Astrocyte of the cerebellum (primary cell): ENCODE results near the gene SLC25A18.

Experiments used
- DNase-seq: peaks from one replicate; pipeline ENCODE4 v3.0.0-alpha.2; 2011; ENCODE audit warnings: low read depth
- H3K4me3 ChIP-seq: 2 replicates; pipeline ENCODE4 v1.5.1; 2011; ENCODE audit warnings: mild to moderate bottlenecking, low read depth, low read length, moderate library complexity
- in situ Hi-C: cut with HindIII; loops from 2 replicates; pipeline ENCODE4 v1.10.0; 2017; ENCODE audit warnings: low sequenced_read_pairs
- TF ChIP-seq, protein P1 (sequence below): IDR thresholded peaks from 2 replicates; pipeline ENCODE4 v1.5.1; 2012; ENCODE audit warnings: low read length, low read depth, moderate library complexity, mild to moderate bottlenecking; ENCODE audit errors: missing control alignments

Gene SLC25A18

DNA sequence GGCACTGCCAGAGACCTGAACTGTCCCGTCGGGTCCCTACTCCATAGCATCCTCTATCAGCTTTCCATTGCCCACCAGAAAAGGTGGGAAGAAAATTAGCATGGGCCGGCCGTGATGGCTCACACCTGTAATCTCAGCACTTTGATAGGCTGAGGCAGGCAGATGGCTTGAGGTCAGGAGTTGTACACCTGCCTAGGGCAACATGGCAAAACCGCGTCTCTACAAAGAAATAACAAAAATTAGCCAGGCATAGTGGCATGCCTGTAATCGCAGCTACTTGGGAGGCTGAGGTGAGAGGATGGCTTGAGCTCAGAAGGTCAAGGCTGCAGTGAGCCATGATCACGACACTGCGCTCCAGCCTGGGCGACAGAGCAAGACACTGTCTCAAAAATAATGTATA is 3.5 kb downstream of the SLC25A18 start:
- in situ Hi-C loops = no loop called here
- TF ChIP-seq, protein P1, sequence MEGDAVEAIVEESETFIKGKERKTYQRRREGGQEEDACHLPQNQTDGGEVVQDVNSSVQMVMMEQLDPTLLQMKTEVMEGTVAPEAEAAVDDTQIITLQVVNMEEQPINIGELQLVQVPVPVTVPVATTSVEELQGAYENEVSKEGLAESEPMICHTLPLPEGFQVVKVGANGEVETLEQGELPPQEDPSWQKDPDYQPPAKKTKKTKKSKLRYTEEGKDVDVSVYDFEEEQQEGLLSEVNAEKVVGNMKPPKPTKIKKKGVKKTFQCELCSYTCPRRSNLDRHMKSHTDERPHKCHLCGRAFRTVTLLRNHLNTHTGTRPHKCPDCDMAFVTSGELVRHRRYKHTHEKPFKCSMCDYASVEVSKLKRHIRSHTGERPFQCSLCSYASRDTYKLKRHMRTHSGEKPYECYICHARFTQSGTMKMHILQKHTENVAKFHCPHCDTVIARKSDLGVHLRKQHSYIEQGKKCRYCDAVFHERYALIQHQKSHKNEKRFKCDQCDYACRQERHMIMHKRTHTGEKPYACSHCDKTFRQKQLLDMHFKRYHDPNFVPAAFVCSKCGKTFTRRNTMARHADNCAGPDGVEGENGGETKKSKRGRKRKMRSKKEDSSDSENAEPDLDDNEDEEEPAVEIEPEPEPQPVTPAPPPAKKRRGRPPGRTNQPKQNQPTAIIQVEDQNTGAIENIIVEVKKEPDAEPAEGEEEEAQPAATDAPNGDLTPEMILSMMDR = no peak
- no peak for DNase-seq
- no peak overlapping the region for H3K4me3 ChIP-seq

DNA sequence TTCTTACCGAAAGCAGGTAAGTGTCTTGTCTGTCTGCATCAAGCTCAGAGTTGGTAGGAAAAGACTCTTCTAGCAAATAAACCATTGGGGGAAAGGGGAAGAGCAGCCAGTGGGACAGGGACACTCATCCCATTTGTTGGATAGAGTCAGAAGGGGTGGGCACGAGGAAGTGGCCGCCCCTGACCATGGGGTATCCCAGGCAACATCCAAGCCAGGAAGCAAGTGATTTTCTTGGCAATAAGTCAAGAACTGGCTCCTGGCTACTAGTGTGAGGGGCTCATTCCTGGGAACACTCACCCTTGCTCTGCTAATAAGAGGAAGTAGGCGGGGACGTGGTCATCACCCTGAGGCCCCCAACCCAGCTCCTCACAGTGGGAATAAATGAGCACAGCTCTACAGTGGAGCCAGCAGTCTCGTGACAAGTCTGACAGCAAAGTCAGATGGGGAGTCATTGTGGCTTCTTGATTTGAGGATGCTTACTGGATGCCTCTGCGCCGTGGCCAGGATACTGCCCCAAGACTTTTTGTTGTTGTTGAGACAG is 6.7 kb downstream of the SLC25A18 start:
- no peak for DNase-seq
- in situ Hi-C loops = no loop called here
- peak overlapping the region; percentile 19 for H3K4me3 ChIP-seq
- TF ChIP-seq, protein P1 = no peak

DNA sequence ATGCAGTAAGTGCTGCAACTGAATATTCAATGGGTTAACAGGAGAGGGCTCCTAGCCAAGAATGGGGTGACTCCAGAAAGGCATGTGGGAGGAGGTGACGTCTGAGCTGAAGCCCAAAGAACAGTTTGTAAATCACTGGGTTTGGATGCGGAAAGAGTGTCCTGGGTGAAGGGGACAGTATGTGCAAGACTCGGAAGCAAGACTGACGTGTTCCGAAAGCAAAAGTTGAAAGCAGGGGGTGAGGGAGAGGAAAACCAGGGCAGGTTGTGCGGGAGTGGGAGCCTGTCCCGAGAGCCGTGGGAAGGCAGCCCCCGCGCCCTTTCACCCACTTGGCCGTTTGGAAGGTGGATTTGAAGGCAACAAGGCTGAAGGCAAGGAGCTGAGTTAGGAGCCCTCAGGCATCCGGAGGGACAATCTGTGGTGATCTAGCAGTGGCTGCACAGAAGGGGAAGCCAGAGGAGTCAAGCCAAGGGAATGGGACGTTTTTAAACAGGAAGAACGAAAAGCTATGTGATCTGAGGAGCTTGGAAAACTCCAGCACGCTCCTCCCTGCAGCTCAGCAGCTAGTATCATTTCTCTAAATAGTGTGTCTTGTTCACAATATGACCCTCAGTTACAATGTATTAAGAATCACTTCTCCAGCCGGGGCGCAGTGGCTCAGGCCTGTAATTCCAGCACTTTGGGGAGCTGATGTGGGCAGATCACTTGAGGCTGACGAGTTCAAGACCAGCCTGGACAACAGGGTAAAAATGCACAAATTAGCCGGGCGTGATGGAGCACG is 7.7 kb downstream of the SLC25A18 start:
- TF ChIP-seq, protein P1 = no peak
- in situ Hi-C loops = no loop called here
- DNase-seq = peak; percentile 64
- peak overlapping the region; percentile 19 for H3K4me3 ChIP-seq

DNA sequence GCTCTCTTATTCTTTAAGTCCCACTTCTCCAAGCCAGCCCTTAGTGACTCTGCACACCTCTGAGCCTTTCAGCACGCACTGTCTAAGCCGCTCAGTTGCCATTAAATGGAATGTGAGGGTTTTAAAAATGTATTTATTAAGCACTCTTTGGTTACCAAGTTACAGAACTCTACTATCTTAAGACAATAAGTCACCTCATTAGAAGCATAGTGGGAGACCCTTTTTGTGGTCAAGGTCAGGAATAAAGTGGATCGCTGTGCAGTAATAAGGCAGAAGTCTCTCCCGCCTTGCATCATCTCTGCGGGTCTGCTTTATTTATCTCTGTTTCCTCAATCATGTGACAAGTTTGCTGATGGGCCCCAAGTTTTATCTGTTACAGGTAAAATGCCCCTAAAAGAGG is 11.9 kb downstream of the SLC25A18 start:
- TF ChIP-seq, protein P1 = no peak
- DNase-seq = no peak
- in situ Hi-C loops = no loop called here
- no peak overlapping the region for H3K4me3 ChIP-seq

DNA sequence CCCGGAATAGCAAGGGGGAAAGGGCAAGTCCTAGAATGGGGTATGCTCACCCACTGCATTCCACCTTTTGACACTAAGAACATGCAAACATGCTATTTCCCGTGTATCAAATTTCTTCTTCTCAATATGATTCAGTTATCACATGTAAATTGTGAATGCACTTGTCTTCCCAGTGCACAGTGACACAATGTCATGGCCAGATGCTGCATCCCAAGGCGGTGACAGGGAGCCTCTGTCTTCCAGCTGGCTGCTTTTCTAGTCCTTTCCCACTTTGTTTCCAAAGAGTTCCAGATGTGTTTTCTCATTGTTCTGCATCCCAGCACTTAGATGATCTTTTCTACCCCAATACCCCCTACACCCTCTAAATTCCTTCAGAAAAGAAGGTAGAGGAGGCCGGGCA is 12.4 kb downstream of the SLC25A18 start:
- TF ChIP-seq, protein P1 = no peak
- DNase-seq = no peak
- H3K4me3 ChIP-seq = no peak overlapping the region
- in situ Hi-C loops = no loop called here

DNA sequence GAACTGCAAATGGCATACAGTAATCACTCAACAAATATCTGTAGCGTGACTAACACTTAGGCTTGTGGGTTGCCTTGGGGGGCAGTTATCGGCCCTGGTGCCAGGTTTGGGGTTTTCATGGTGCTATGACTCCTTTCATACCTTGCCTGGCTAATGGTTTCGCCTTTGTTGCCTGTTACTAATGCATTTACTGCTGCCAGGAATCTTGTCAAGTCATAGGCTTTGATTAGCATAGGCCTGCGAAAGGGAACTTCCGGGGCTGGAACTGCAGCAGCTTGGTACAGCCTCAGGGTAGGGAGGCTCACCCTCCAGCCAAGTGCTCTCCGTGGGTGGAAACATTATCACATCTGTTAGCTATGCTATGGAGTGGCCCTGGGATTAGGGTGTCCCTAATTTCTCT is 13.2 kb downstream of the SLC25A18 start:
- DNase-seq = peak; percentile 99

More for the DNA sequence above, 13.2 kb downstream of the SLC25A18 start:
- TF ChIP-seq, protein P1 = no peak
- in situ Hi-C loops = no loop called here
- H3K4me3 ChIP-seq = no peak overlapping the region
